Brain microvascular endothelial cell (primary cell): ENCODE data around the gene TMEM14C.
A peak's percentile ranks its signal among the peaks of the same experiment; 100 is the strongest.

Source experiments
- DNase-seq: peaks from one replicate; pipeline ENCODE4 v3.0.0-alpha.2; 2020
- H3K27ac ChIP-seq: fragments of 250-450 bp; sonication (Bioruptor Pico); 2 replicates; pipeline ENCODE4 v1.5.1; 2020; ENCODE audit warnings: mild to moderate bottlenecking, moderate library complexity
- H3K27me3 ChIP-seq: fragments of 250-450 bp; sonication (Bioruptor Pico); replicated peaks from 2 replicates; pipeline ENCODE4 v1.5.1; 2020; ENCODE audit warnings: mild to moderate bottlenecking
- H3K36me3 ChIP-seq: fragments of 250-450 bp; sonication (Bioruptor Pico); replicated peaks from 2 replicates; pipeline ENCODE4 v1.5.1; 2020; ENCODE audit warnings: mild to moderate bottlenecking
- H3K4me3 ChIP-seq: 2 replicates; pipeline ENCODE4 v1.5.1; 2011; ENCODE audit warnings: low read depth, mild to moderate bottlenecking, control low read depth, low read length, moderate library complexity
- CTCF ChIP-seq: IDR thresholded peaks from 2 replicates; pipeline ENCODE4 v1.5.1; 2011; ENCODE audit warnings: low read depth, mild to moderate bottlenecking, moderate library complexity, low read length, control low read depth, inconsistent platforms; ENCODE audit errors: missing control alignments
- in situ Hi-C: cut with HindIII; loops from 2 replicates; pipeline ENCODE4 v1.10.0; 2017; ENCODE audit warnings: low sequenced_read_pairs, low pct_ligation_motif_present

TMEM14C gene

GRCh38 chr6:10692965-10693538, 29.8 kb upstream of the TMEM14C start:
- Histone ChIP-seq H3K36me3 (no peaks in the 10 kb centered on the region), H3K27ac (no peak overlapping the region), H3K4me3 (peak overlapping the region; percentile 98), H3K27me3 (no peaks in the 10 kb centered on the region)
- DNase-seq, result no peak
- in situ Hi-C loops, result no loop called here
- TF ChIP-seq CTCF, result no peak

- in situ Hi-C loops, result no loop called here
- TF ChIP-seq CTCF, result no peak
- Histone ChIP-seq H3K36me3 (peaks cover 4% of the 10 kb centered on the region), H3K27me3 (no peaks in the 10 kb centered on the region), H3K27ac (peak within 1 kb of the TSS; percentile 100), H3K4me3 (peak within 1 kb of the TSS; percentile 98)
- DNase-seq, result peak; percentile 91
Observed at GRCh38 chr6:10694302-10695085, 28.4 kb upstream of the TMEM14C start, which contains the start of the genes C6orf52 and PAK1IP1. C6orf52 (minus strand) TSS chr6:10694616; CDS start chr6:10687550, 7,066 bp downstream. PAK1IP1 (plus strand) TSS chr6:10694972; CDS start chr6:10694986, 14 bp downstream.

GRCh38 chr6:10695086-10695657, 27.7 kb upstream of the TMEM14C start:
- Histone ChIP-seq H3K36me3 (peaks cover 7% of the 10 kb centered on the region), H3K27ac (peak overlapping the region; percentile 100), H3K27me3 (no peaks in the 10 kb centered on the region), H3K4me3 (peak overlapping the region; percentile 98)
- in situ Hi-C loops, result no loop called here
- TF ChIP-seq CTCF, result no peak
- no peak for DNase-seq

GRCh38 chr6:10696655-10697054, 26.2 kb upstream of the TMEM14C start:
- H3K27ac ChIP-seq, result no peak overlapping the region
- no peak for DNase-seq
- in situ Hi-C loops, result no loop called here
- no peak for TF ChIP-seq CTCF
- H3K27me3 ChIP-seq, result no peaks in the 10 kb centered on the region
- peaks cover 9% of the 10 kb centered on the region for H3K36me3 ChIP-seq
- no peak overlapping the region for H3K4me3 ChIP-seq

GRCh38 chr6:10713962-10714361, 8.9 kb upstream of the TMEM14C start:
- no peak for DNase-seq
- no peak for TF ChIP-seq CTCF
- in situ Hi-C loops, result no loop called here
- Histone ChIP-seq H3K36me3 (peaks cover 3% of the 10 kb centered on the region), H3K4me3 (no peak overlapping the region), H3K27ac (no peak overlapping the region), H3K27me3 (no peaks in the 10 kb centered on the region)
